ENCODE results near the gene ARHGAP29.

Gene ARHGAP29, protein sequence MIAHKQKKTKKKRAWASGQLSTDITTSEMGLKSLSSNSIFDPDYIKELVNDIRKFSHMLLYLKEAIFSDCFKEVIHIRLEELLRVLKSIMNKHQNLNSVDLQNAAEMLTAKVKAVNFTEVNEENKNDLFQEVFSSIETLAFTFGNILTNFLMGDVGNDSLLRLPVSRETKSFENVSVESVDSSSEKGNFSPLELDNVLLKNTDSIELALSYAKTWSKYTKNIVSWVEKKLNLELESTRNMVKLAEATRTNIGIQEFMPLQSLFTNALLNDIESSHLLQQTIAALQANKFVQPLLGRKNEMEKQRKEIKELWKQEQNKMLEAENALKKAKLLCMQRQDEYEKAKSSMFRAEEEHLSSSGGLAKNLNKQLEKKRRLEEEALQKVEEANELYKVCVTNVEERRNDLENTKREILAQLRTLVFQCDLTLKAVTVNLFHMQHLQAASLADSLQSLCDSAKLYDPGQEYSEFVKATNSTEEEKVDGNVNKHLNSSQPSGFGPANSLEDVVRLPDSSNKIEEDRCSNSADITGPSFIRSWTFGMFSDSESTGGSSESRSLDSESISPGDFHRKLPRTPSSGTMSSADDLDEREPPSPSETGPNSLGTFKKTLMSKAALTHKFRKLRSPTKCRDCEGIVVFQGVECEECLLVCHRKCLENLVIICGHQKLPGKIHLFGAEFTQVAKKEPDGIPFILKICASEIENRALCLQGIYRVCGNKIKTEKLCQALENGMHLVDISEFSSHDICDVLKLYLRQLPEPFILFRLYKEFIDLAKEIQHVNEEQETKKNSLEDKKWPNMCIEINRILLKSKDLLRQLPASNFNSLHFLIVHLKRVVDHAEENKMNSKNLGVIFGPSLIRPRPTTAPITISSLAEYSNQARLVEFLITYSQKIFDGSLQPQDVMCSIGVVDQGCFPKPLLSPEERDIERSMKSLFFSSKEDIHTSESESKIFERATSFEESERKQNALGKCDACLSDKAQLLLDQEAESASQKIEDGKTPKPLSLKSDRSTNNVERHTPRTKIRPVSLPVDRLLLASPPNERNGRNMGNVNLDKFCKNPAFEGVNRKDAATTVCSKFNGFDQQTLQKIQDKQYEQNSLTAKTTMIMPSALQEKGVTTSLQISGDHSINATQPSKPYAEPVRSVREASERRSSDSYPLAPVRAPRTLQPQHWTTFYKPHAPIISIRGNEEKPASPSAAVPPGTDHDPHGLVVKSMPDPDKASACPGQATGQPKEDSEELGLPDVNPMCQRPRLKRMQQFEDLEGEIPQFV

GRCh38 chr1:94237291-94238226, at the start of gene ARHGAP29:
Gene ARHGAP29, minus strand, starts transcription at chr1:94237584. Its CDS starts 5,973 bp downstream, at chr1:94231611.
- peak in 2 of 4 experiments; percentile 11 to 25 for DNase-seq

GRCh38 chr1:94286864-94287437, 49.6 kb upstream of the ARHGAP29 start:
- no peak for DNase-seq

DNA sequence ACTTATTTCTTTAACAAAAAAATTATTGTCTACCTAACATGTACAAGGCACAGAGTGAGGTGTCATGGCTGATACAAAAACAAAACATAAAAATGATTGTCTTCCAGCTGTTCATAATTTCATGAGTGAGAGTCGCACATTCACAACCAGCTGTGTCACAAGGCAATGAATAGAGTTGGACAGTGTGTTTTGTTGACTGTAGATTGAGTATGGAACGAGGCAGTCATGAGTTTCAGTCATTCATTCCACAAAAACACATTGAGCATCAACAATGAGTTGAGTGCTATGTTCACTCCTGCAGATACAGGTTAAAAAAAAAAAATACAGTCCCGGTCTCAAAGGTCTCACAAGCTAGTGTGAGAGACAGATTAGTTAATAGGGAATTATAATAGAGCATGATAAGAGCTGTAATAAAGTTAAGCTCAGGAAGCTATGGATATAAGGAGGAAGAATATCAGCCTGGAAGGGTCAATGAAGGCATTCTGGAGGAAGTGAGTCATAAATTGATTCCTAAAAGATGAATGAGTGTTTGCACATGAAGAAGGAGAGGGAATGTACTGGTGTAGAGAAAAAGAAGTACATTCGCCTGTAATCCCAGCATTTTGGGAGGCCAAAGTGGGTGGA, 47.8 kb upstream of the ARHGAP29 start:
- no peak for DNase-seq

DNA sequence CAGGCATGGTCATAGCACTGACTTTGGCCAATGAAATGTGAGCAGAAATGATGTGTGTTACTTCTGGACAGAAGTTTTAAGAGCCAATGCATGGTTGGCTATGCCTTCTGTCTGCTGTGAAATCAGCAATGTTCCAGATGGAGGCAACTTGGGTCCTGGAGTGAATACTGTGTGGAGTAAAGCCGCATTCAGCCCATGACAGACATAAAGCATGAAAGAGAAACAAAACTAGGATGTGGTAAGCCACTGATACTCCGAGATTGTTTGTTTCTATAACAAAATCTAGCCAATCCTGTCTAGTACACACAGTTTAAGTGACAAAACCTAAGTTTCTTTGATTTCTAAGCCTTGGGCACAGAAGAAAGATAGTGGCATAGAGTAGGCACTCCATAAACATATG, 47.1 kb upstream of the ARHGAP29 start:
- no peak for DNase-seq

- DNase-seq = no peak
Observed at GRCh38 chr1:94283462-94283861, 46.1 kb upstream of the ARHGAP29 start.

- DNase-seq = no peak
Observed at GRCh38 chr1:94282143-94282711, 44.8 kb upstream of the ARHGAP29 start.

DNA sequence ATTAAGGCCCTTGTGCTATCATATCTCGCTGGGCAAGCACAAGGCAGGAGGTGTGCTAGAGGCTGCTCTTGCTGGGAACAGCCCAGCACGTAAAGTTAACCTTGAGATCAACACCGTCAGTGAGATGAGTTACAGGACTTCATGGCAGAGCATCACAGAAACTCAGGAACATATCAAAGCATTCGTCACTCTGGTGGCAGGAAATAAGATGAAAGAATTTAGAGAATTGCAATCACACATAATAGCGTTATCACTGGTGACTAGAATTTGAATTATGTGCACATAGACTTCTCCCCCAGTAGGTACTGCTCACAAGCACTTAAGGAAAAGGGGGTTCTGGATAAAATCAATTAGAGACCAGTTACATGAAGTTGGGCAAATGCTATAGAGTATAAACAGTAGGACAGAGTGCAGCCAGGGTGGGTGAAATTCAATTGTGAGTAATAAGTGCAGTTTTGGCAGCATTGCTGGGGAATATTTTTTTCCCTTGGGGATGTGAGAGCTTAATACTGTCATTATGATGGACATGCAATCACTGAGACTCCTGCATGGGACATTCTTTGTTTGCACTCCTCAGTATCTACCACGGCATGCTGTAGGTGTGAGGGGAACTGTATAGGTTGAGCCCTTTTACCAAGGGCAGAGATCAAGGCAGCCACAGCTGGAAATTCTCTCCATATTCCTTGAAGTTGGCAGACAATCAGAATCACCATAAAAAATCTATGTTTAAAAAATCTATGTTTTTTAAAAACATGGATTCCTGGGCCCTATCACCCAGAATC, 44.2 kb upstream of the ARHGAP29 start:
- no peak for DNase-seq

GRCh38 chr1:94280541-94280940, 43.2 kb upstream of the ARHGAP29 start:
- no peak for DNase-seq

GRCh38 chr1:94279462-94279861, 42.1 kb upstream of the ARHGAP29 start:
- DNase-seq = no peak

- no peak for DNase-seq
Observed at GRCh38 chr1:94279038-94279437, 41.7 kb upstream of the ARHGAP29 start.

DNA sequence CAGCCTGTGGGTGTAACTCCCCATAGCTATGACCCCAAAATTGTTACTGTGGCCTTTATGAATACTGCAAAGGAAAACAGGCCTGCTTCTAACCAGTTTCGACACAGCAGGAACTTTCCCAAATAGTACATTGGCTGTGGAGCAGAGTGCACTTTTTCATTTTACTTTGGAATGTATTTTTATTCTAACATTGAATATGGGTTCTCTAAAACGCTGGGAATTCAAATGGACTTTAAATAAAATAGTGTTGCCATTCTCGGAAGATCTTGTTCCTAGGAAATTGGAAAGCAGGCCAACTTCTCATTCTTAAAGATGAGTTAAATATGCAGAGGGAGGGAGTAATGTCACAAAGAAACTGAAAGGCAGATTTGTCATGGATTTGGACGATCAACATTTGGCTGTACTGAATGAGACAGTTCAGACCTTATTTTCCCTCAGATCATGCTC, 39.6 kb upstream of the ARHGAP29 start:
- no peak for DNase-seq

- DNase-seq = no peak
Observed at GRCh38 chr1:94275083-94275482, 37.7 kb upstream of the ARHGAP29 start.

GRCh38 chr1:94274561-94274960, 37.2 kb upstream of the ARHGAP29 start:
- no peak for DNase-seq

- DNase-seq = no peak
Observed at GRCh38 chr1:94273111-94273510, 35.7 kb upstream of the ARHGAP29 start.

DNA sequence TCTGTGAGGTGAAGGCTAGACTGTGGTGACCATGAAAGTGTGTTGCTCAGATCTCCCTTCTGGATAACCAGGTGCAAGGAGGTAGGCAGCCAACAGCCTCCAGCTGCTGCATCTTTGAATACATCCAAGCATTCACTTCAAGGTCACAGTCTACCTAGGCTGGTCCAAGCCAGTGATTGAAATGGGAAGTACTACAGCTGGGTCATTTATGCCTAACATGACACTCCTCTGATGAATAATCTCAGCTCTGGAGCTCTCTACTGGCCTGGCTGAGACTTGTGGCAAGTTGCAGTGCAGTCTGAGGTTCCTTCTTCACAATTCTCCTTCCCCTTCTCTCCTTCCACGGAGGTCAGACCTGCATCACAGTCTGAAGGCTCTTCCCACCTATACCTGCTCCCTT, 35.0 kb upstream of the ARHGAP29 start:
- no peak for DNase-seq

- no peak for DNase-seq
Observed at GRCh38 chr1:94271373-94271772, 34.0 kb upstream of the ARHGAP29 start.

DNA sequence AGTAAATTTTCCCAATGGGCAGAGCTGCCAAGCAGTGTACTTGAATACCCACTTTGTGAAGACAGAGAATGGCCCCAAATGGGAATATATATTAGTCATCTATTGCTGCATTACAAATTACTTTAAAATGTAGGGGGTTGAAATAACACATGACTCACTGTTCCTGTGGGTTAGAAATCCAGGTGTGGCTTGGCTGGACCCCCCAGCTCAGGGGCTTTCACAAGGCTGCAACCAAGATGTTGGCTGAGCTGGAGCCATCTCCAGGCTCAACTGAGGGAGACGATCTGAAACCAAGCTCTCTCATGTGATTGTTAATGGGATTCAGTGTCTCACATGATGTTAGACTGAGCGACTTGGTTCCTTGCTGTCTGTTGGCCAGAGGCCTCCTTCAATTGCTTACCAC, 33.4 kb upstream of the ARHGAP29 start:
- DNase-seq = no peak

- no peak for DNase-seq
Observed at GRCh38 chr1:94269921-94270320, 32.5 kb upstream of the ARHGAP29 start.

DNA sequence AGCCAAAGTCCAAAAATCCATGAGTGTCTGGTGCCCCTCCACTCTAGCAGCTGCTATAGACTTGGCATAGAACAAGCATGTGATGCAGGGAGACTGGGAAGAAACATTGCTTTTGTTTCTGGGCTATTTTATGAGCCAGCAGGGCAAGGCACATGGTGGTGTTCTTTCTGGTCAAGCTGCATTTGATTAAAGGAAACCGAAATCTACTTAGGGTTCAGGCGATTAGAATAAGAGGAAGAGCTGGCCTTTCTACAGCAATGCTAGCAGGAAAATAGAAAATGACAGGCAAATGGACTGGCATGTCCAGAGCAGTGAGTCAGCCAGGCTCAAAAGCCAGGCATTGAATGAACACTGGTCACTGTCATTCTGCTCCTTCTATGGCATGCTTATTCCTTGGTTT, 28.5 kb upstream of the ARHGAP29 start:
- no peak for DNase-seq

DNA sequence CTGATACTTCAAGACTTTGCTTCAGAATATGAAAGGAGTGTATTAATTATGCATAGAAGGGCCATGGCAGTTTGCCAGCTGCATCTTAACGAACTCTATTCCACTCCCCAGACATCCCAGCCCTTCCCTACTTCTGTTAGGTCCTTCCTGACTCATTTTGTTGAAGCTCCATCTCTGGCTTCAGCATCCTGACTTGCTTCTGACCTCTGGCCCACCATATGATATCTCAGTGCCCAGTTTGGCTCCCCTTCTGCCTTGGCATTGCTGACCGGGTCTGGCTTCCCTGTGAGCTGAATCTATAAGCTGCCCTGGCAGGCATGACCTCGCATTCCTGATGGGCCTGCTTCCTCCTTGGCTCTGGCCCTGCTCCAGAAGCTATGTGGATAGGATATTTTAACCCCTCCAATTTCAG, 27.6 kb upstream of the ARHGAP29 start:
- no peak for DNase-seq
